Measurements from ENCODE around the gene PAK6. TPM values are rescaled to one million over a fixed set of nuclear protein-coding genes. Genes with fewer than 3 reads are reported as not detected.

PAK6 gene
- total and polyA plus RNA-seq, 9 of the 15 experiments (the other 6 are each of a cell fraction or from before 2014, with no cell fraction given): 0.03 to 0.74 (median 0.16) TPM; not detected in 2

GRCh38 chr15:40323953-40324937 lies 85.4 kb downstream of the PAK6 start (continued):
- no peak for TF ChIP-seq ZNF280A (IDR thresholded peaks at IDR 0.05; ENCODE audit: low read depth, partially characterized antibody)
- no peak for TF ChIP-seq RFX7 (CRISPR knock-in tag; IDR thresholded peaks at IDR 0.05)
- TF ChIP-seq KDM2B (CRISPR knock-in tag; IDR thresholded peaks at IDR 0.05): peak; percentile 73; the same call in 1 of the 2 replicates
- TF ChIP-seq THRA (IDR thresholded peaks at IDR 0.05): no peak
- TF ChIP-seq PTBP1 (IDR thresholded peaks at IDR 0.05; ENCODE audit: low read depth, low read length): no peak
- TF ChIP-seq ZNF311 (CRISPR knock-in tag; IDR thresholded peaks at IDR 0.05): no peak
- TF ChIP-seq POLR2AphosphoS2 (IDR thresholded peaks at IDR 0.05; ENCODE audit: low read length): no peak
- no peak for TF ChIP-seq RREB1 (CRISPR knock-in tag; IDR thresholded peaks at IDR 0.05)
- no peak for TF ChIP-seq ZNF780A (CRISPR knock-in tag; IDR thresholded peaks at IDR 0.05)
- no peak for TF ChIP-seq TEAD2 (tag; IDR thresholded peaks at IDR 0.05)
- no peak for TF ChIP-seq IRF9 (tag; IDR thresholded peaks at IDR 0.05)
- no peak for TF ChIP-seq SMAD4 (CRISPR knock-in tag; conservative IDR thresholded peaks at IDR 0.05)
- no peak for TF ChIP-seq CBFA2T2 (conservative IDR thresholded peaks at IDR 0.05)
- no peak for TF ChIP-seq ELF1 (tag; IDR thresholded peaks at IDR 0.05)
- no peak for TF ChIP-seq HSF4 (CRISPR knock-in tag; IDR thresholded peaks at IDR 0.05; ENCODE audit: borderline replicate concordance)
- no peak for TF ChIP-seq ZNF165 (CRISPR knock-in tag; IDR thresholded peaks at IDR 0.05; ENCODE audit: borderline replicate concordance)
- TF ChIP-seq SIN3A (IDR thresholded peaks at IDR 0.05; ENCODE audit: borderline replicate concordance in 2 of 2, control insufficient read depth in 1 of 2, low read depth in 2 of 2, low read length in 2 of 2): 0 out of 4 replicates have a peak, but pooled peaks of 1 of the 2 experiments have one; percentile 33

All from K562 (cell line).